Measurements from ENCODE around the gene RBM47. TPM values are rescaled to one million over a fixed set of nuclear protein-coding genes. Genes with fewer than 3 reads are reported as not detected.

RBM47 gene
- total and polyA plus RNA-seq, 9 of the 15 experiments (the other 6 are each of a cell fraction or from before 2014, with no cell fraction given): 1.4 to 6.4 (median 3.3) TPM

DNA sequence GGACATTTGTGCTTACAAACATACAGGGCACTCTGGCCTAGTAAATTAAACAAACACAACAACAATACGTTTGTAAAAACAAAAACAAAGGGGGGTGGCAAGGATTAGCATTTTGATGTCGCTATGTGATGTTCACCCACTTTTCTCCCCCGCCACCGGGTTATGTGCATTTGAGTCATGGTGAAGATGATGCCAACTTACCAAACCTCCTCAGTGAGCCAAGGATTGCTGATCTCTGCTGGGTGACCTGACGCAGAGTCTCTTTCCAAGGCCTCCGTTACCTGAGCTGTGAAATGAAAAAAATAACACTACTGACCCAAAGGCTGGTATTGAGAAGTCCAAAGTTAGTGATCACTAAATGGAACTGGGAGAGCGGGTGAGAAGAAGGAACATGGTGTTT lies 85.4 kb downstream of the RBM47 start (continued):
- TF ChIP-seq, protein P1, sequence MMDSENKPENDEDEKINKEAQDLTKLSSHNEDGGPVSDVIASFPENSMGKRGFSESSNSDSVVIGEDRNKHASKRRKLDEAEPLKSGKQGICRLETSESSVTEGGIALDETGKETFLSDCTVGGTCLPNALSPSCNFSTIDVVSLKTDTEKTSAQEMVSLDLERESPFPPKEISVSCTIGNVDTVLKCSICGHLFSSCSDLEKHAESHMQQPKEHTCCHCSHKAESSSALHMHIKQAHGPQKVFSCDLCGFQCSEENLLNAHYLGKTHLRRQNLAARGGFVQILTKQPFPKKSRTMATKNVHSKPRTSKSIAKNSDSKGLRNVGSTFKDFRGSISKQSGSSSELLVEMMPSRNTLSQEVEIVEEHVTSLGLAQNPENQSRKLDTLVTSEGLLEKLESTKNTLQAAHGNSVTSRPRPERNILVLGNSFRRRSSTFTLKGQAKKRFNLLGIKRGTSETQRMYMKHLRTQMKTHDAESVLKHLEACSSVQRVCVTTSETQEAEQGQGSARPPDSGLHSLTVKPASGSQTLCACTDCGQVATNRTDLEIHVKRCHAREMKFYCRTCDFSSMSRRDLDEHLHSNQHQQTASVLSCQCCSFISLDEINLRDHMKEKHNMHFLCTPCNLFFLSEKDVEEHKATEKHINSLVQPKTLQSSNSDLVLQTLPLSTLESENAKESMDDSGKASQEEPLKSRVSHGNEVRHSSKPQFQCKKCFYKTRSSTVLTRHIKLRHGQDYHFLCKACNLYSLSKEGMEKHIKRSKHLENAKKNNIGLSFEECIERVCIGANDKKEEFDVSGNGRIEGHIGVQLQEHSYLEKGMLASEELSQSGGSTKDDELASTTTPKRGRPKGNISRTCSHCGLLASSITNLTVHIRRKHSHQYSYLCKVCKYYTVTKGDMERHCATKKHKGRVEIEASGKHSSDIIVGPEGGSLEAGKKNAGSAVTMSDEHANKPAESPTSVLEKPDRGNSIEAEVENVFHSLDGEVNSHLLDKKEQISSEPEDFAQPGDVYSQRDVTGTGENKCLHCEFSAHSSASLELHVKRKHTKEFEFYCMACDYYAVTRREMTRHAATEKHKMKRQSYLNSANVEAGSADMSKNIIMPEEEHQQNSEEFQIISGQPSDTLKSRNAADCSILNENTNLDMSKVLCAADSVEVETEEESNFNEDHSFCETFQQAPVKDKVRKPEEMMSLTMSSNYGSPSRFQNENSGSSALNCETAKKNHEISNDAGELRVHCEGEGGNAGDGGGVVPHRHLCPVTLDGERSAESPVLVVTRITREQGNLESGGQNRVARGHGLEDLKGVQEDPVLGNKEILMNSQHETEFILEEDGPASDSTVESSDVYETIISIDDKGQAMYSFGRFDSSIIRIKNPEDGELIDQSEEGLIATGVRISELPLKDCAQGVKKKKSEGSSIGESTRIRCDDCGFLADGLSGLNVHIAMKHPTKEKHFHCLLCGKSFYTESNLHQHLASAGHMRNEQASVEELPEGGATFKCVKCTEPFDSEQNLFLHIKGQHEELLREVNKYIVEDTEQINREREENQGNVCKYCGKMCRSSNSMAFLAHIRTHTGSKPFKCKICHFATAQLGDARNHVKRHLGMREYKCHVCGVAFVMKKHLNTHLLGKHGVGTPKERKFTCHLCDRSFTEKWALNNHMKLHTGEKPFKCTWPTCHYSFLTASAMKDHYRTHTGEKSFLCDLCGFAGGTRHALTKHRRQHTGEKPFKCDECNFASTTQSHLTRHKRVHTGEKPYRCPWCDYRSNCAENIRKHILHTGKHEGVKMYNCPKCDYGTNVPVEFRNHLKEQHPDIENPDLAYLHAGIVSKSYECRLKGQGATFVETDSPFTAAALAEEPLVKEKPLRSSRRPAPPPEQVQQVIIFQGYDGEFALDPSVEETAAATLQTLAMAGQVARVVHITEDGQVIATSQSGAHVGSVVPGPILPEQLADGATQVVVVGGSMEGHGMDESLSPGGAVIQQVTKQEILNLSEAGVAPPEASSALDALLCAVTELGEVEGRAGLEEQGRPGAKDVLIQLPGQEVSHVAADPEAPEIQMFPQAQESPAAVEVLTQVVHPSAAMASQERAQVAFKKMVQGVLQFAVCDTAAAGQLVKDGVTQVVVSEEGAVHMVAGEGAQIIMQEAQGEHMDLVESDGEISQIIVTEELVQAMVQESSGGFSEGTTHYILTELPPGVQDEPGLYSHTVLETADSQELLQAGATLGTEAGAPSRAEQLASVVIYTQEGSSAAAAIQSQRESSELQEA (IDR thresholded peaks at IDR 0.05; ENCODE audit: low read depth): no peak
- TF ChIP-seq, protein P2, sequence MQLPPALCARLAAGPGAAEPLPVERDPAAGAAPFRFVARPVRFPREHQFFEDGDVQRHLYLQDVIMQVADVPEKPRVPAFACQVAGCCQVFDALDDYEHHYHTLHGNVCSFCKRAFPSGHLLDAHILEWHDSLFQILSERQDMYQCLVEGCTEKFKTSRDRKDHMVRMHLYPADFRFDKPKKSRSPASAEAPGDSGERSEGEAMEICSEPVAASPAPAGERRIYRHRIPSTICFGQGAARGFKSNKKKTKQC (CRISPR knock-in tag; IDR thresholded peaks at IDR 0.05): no peak
- TF ChIP-seq SMC3 (conservative IDR thresholded peaks at IDR 0.05; ENCODE audit: insufficient read depth, low read depth, low read length): no peak
